Measurements from ENCODE around the gene ADAM15.

GRCh38 chr1:155085504-155086127 is 34.5 kb downstream of the ADAM15 start:
- TF ChIP-seq, protein P1, sequence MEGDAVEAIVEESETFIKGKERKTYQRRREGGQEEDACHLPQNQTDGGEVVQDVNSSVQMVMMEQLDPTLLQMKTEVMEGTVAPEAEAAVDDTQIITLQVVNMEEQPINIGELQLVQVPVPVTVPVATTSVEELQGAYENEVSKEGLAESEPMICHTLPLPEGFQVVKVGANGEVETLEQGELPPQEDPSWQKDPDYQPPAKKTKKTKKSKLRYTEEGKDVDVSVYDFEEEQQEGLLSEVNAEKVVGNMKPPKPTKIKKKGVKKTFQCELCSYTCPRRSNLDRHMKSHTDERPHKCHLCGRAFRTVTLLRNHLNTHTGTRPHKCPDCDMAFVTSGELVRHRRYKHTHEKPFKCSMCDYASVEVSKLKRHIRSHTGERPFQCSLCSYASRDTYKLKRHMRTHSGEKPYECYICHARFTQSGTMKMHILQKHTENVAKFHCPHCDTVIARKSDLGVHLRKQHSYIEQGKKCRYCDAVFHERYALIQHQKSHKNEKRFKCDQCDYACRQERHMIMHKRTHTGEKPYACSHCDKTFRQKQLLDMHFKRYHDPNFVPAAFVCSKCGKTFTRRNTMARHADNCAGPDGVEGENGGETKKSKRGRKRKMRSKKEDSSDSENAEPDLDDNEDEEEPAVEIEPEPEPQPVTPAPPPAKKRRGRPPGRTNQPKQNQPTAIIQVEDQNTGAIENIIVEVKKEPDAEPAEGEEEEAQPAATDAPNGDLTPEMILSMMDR (IDR thresholded peaks at IDR 0.05) = no peak
- TF ChIP-seq POLR2A (IDR thresholded peaks at IDR 0.05) = no peak

Measured in right lobe of liver (tissue), 4 donors.